Prostate gland (tissue), 2 donors: ENCODE measurements around the gene ZNF22. TPM values are rescaled to one million over a fixed set of nuclear protein-coding genes. Genes with fewer than 3 reads are reported as not detected.

Source experiments
- DNase-seq: peaks from one replicate; pipeline ENCODE4 v3.0.0-alpha.2; 2019; ENCODE audit warnings: low spot score
- H3K27ac ChIP-seq, 2 donors: fragments of 200-600 bp; sonication (generic); 2 replicates each; pipeline ENCODE4 v1.5.1; 2017 to 2019
- H3K27me3 ChIP-seq: fragments of 200-600 bp; sonication (generic); replicated peaks from 2 replicates; pipeline ENCODE4 v1.5.1; 2019; ENCODE audit not compliant: insufficient read depth
- H3K36me3 ChIP-seq, 2 donors: fragments of 200-600 bp; sonication (generic); 1 replicate in 1 of 2; 2 replicates in 1 of 2; pipeline versions ENCODE4 v1.5.1 to v1.8.1; 2017 to 2019
- H3K4me1 ChIP-seq: fragments of 200-600 bp; sonication (generic); replicated peaks from 2 replicates; pipeline ENCODE4 v1.5.1; 2019
- H3K4me3 ChIP-seq, 2 donors: fragments of 200-600 bp; sonication (generic); 2 replicates each; pipeline ENCODE4 v1.5.1; 2017 to 2019
- H3K9me3 ChIP-seq: fragments of 200-600 bp; sonication (generic); 2 replicates; pipeline ENCODE4 v1.5.1; 2017
- CTCF ChIP-seq, 4 experiments: fragments of 200-600 bp in 2 of 4; fragments of 450-650 bp in 2 of 4; sonication (generic) in 2 of 4; IDR thresholded peaks; 1 replicate in 3 of 4; 2 replicates in 1 of 4; pipeline ENCODE4 v1.5.1; 2016 to 2019; ENCODE audit warnings: antibody characterized with exemption in 4 of 4, mild to moderate bottlenecking in 2 of 4, moderate library complexity in 2 of 4
- POLR2A ChIP-seq: fragments of 450-650 bp; IDR thresholded peaks from one replicate; pipeline ENCODE4 v1.6.1; 2016; ENCODE audit warnings: antibody characterized with exemption, mild to moderate bottlenecking
- POLR2AphosphoS5 ChIP-seq: sonication (generic); formaldehyde crosslinking; IDR thresholded peaks from one replicate; pipeline ENCODE4 v1.6.1; 2017; ENCODE audit warnings: antibody characterized with exemption
- WGBS: methylation state at CpG from one replicate; pipeline ENCODE4 v1.1.5; 2018; 5-methylcytosine and 5-hydroxymethylcytosine counted together
- intact Hi-C: fragments of 100-400 bp; cut with DNase I; formaldehyde crosslinking; loops from one replicate; pipeline ENCODE4 v1.14.2; 2022
- total RNA-seq, 2 donors: library from RNA; depleted of rRNA; stranded (reverse); fragments of >200 nt; gene quantifications; one replicate each; pipeline ENCODE4 v1.1.0, GENCODE V29; 2016

ZNF22 gene
- total RNA-seq, 2 donors from 2014 or later, result 15.8 to 24.2 TPM

DNA sequence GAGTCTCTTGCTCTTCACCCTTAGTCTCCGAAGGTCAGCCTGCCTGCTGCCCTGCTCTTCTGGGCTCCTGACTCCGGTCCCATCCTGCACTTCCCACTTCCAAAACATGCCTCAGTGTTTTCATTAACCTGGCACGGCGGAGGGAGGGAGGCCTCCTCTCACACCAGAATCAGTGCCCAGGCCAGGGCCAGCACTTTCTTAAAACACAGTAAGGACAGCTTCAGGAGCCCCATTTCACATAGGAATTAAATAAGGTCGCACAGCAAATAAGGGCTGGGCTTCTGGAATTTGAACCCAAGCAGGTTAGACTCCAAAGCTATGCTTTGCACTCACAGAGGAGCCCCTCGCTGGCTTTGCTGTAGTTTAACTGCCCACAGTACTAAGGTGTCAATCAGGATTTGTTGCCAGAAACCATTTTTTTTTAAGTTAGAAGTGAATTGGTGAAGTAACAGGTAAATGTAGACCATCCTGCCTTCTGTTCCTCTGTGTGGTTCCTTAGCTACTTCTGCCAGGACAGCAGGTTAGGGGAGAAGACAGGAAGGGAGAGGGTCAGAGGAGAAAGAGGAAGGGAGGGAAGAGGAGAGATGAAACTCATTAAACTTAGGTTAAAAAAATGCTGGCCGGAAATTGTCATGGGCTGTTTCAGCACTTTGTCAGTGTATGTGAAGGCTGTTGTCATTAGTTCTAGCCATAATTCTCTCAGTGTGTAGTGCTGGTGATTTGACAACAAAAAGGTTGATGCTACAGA is 40.1 kb upstream of the ZNF22 start:
- peak overlapping the region in 1 of 2 donors; percentile 72 for H3K4me3 ChIP-seq
- H3K27me3 ChIP-seq, result no peaks in the 10 kb centered on the region
- 68% methylated on average over 7 of the region's 7 CpGs for WGBS
- peaks cover 15% of the 10 kb centered on the region for H3K4me1 ChIP-seq
- no peaks in the 10 kb centered on the region for H3K36me3 ChIP-seq
- DNase-seq, result no peak
- H3K9me3 ChIP-seq, result no peaks in the 10 kb centered on the region
- H3K27ac ChIP-seq, result no peak overlapping the region
- TF ChIP-seq CTCF (IDR thresholded peaks at IDR 0.05), result no peak
- TF ChIP-seq POLR2A, result no peak
- intact Hi-C loops, result no loop called here

- no peak for DNase-seq
- Histone ChIP-seq H3K4me3 (no peak overlapping the region), H3K27me3 (no peaks in the 10 kb centered on the region), H3K36me3 (no peaks in the 10 kb centered on the region), H3K4me1 (peaks cover 15% of the 10 kb centered on the region), H3K27ac (no peak overlapping the region), H3K9me3 (no peaks in the 10 kb centered on the region)
- TF ChIP-seq POLR2A (no peak), POLR2AphosphoS5 (no peak), CTCF (IDR thresholded peaks at IDR 0.05) (no peak)
- intact Hi-C loops, result no loop called here
- WGBS, result 83% methylated on average over 4 of the region's 4 CpGs
Measured at GRCh38 chr10:44961230-44961571, 39.5 kb upstream of the ZNF22 start.

DNA sequence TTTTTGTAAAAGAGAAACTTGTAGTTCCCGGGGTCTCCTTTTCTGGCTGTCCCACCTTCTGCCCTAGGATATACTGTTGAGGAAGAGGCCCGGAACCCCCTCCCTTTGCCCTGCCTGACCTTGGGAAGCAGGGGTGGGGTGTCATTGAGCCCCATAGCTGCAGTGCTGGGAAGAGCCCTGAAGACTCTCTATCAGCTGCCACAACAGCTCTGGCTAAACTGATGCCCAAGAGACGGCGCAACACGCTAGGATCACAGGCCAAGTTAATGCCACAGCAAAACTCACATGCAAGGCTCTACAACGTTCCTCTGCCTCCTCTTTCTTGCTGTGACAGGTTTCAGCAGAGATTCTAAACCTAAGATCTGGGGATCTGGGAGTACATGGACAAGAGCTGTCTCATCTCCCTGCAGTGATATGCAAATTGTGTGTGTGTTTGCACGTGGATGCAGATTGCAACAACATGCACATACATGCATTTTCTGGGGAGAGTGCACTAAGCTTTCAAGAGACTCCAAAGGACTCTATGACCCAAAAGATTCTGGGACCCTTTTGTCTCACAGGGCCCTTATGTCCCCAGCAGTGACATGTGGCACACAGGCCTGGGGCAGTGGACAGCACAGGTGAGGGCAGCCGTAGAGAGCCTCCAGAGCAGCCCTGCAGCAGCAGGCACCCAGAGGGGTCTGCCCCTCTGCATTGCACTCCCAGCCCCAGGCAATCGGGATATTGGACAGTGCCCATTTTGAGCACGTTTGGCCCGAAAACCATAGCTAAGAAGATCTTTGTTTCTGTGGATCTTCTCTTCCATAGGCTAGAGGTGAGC is 38.6 kb upstream of the ZNF22 start:
- no peak overlapping the region for H3K4me3 ChIP-seq
- WGBS, result 87% methylated on average over 10 of the region's 11 CpGs
- intact Hi-C loops, result no loop called here

DNA sequence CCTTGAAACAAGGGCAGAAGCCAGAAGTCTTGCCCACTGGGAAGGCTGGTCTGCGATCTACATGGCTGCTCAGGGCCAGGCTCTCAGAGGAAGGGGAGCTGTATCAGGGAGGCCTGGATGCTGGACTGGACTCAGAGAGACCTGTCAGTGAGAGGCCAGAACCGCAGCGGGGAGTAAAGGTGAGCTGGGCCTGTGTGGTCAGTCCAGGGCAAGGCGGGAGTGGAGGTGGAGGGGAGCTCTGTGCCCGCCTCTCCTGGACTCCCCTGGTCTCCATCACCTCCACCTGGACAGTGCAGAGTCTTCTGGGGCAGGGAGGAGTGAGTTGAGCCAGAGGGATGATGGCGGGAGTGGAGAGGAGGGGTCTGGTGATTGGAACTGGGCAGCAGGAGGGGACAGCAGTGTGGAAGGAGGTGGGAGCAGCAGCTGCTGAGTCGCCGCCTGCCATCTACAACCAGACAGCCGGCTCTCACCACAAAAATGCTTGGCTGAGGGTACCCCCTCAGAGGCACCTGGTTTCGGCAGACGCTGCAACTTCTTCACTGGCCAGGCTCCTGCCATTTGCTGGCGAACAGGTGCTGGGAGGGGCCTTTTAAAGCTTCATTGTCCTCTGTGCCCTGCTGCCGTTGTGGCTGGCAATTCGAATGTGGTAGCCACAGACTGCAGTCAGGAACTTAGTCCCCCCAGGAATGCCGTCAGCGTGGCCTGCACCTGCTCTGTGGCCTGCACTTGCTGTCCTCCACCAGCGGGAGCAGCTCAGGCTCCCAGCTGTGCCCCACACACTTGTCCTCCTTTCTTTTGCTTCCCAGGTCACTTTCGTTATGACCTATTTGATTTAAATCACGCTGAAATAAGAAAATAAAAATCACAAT is 37.6 kb upstream of the ZNF22 start:
- H3K36me3 ChIP-seq, result no peaks in the 10 kb centered on the region
- intact Hi-C loops, result no loop called here
- peaks cover 15% of the 10 kb centered on the region for H3K4me1 ChIP-seq
- WGBS, result 82% methylated on average over 18 of the region's 19 CpGs
- no peaks in the 10 kb centered on the region for H3K27me3 ChIP-seq
- H3K27ac ChIP-seq, result peak overlapping the region; percentile 61 to 71
- TF ChIP-seq POLR2AphosphoS5 (no peak), CTCF (IDR thresholded peaks at IDR 0.05) (peak in 2 of 4 experiments; percentile 13 to 21)
- H3K4me3 ChIP-seq, result no peak overlapping the region
- H3K9me3 ChIP-seq, result no peaks in the 10 kb centered on the region
- no peak for DNase-seq

More for the DNA sequence above, 38.6 kb upstream of the ZNF22 start:
- no peaks in the 10 kb centered on the region for H3K9me3 ChIP-seq
- peaks cover 15% of the 10 kb centered on the region for H3K4me1 ChIP-seq
- no peaks in the 10 kb centered on the region for H3K27me3 ChIP-seq
- no peaks in the 10 kb centered on the region for H3K36me3 ChIP-seq
- TF ChIP-seq POLR2AphosphoS5 (no peak), CTCF (IDR thresholded peaks at IDR 0.05) (no peak), POLR2A (no peak)
- no peak for DNase-seq
- H3K27ac ChIP-seq, result no peak overlapping the region
